NCI-H128 (cell line): Measurements from ENCODE around the gene CEP57L1.
"Not testable (repeated sequence)": the region's sequence is repeated elsewhere in the genome, so short reads cannot be mapped to it uniquely, and the experiment has no call there.

Experiments
- DNase-seq: peaks from one replicate; lab custom pipeline; 2025; ENCODE audit not compliant: unreplicated experiment; lab: John Stamatoyannopoulos, UW

Gene CEP57L1

DNA sequence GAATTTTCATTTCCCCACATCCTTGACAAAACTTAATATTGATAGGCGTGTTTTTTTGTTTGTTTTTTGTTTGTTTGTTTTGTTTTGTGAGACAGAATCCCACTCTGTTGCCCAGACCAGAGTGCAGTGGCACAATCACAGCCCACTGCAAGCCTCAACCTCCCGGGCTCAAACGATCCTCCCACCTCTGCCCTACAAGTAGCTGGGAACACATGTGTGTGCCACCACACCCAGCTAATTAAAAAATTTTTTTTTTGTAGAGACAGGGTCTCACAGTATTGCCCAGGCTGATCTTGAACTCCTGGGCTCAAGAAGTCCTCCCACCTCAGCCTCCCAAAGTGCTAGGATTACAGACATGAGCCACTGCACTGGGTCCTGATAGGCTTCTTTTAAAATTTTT, 9.2 kb downstream of the CEP57L1 start:
- no peak for DNase-seq

GRCh38 chr6:109105681-109106080, 10.4 kb downstream of the CEP57L1 start:
- no peak for DNase-seq

DNA sequence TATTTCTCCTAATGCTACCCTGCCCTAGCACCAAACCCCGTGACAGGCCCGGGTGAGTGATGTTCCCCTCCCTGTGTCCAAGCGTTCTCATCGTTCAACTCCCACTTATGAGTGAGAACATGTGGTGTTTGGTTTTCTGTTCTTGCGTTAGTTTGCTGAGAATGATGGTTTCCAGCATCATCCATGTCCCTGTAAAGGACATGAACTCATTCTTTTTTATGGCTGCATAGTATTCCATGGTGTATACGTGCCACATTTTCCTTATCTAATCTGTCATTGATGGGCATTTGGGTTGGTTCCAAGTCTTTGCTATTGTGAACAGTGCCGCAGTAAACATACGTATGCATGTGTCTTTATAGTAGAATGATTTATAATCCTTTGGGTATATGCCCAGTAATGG, 14.4 kb downstream of the CEP57L1 start:
- not testable (repeated sequence) for DNase-seq

GRCh38 chr6:109112663-109113062, 17.4 kb downstream of the CEP57L1 start:
- not testable (repeated sequence) for DNase-seq

GRCh38 chr6:109117346-109118035, 22.2 kb downstream of the CEP57L1 start:
- no peak for DNase-seq

DNA sequence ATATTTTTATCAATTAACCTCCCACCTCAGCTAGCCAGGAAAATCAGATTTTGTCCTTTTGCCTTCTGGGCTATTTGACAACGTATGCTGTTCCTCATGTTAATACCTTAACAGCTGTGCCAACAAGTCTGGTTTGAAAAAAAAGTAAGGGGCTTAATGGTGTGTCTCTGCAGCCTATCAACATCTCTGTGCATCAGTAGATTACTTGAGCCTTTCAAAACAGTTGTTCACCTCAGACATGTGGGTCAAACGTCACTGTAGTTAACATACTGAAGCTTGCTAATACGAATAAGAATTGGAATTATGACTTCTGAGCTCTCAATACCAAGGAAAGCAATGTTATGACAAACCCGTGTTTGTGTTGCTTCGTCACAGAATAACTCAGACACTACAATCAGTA, 23.0 kb downstream of the CEP57L1 start:
- no peak for DNase-seq

DNA sequence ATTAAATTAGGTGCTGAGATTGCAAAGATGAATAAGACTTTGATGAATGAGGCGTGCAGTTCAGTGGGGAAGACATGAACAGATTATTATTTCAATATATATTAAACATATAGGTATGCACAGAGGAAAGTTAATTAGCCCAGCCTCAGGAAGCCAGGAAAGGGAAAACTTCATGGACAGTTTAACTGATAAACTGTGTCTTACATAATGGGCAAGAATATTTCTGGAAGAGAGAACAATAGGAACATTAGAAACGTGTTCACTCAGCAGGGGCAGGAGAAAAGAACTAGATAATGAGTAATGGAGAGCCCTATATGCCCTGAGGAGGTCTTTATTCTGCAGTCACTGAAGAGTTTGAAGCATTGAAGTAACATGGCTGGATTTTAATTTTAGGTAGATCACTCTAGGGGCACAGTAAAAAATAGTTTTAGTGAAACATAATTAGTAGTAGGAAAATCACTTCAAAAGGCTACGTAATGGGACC, 23.6 kb downstream of the CEP57L1 start:
- DNase-seq = no peak

DNA sequence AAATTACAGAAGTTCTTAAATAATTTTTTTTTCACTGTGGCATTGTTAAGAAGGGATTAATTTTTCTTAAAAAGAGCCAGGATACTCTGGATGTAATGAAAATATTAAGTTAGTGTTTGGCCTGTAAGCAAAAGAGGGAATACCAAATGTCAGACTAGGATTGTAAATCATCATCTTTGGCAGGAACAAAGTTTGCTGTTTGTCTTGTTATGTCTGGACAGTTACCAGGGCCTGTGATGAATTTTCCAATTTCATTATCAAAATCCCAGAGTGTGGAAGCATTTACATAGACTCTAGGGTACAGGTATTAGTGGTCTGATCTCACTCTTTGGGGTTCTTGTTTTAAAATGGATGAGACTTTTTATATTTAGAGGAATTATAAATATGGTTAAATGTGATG, 26.1 kb downstream of the CEP57L1 start:
- DNase-seq = no peak

- DNase-seq = no peak
Measured at GRCh38 chr6:109124219-109124618, 28.9 kb downstream of the CEP57L1 start.

DNA sequence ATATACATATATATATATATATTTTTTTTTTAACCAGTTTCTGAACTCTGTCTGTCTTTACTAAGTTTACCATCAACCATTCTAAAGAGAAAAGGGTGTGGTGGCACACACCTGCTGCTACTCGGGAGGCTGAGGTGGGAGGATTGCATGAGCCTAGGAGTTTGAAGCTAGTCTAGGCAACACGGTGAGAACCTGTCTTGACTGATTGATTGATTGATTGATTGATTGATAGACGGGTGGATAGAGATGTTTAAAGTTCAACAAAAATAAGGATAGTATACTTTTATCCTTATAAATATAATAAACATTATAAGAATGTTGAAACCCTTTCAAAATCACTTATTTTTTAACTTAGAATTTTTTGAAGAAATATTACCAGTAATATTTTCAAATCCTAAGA, 30.2 kb downstream of the CEP57L1 start:
- no peak for DNase-seq

GRCh38 chr6:109130065-109130464, 34.8 kb downstream of the CEP57L1 start:
- no peak for DNase-seq

DNA sequence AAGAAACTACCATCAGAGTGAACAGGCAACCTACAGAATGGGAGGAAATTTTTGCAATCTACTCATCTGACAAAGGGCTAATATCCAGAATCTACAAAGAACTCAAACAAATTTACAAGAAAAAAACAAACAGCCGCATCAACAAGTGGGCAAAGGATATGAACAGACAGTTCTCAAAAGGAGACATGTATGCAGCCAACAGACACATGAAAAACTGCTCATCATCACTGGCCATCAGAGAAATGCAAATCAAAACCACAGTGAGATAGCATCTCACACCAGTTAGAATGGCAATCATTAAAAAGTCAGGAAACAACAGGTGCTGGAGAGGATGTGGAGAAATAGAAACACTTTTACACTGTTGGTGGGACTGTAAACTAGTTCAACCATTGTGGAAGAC, 40.3 kb downstream of the CEP57L1 start:
- not testable (repeated sequence) for DNase-seq

DNA sequence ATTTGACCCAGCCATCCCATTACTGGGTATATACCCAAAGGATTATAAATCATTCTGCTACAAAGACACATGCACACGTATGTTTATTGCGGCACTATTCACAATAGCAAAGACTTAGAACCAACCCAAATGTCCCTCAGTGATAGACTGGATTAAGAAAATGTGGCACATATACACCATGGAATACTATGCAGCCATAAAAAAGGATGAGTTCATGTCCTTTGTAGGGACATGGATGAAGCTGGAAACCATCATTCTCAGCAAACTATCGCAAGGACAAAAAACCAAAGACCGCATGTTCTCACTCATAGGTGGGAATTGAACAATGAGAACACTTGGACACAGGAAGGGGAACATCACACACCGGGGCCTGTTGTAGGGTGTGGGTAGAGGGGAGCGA, 40.7 kb downstream of the CEP57L1 start:
- DNase-seq = not testable (repeated sequence)

DNA sequence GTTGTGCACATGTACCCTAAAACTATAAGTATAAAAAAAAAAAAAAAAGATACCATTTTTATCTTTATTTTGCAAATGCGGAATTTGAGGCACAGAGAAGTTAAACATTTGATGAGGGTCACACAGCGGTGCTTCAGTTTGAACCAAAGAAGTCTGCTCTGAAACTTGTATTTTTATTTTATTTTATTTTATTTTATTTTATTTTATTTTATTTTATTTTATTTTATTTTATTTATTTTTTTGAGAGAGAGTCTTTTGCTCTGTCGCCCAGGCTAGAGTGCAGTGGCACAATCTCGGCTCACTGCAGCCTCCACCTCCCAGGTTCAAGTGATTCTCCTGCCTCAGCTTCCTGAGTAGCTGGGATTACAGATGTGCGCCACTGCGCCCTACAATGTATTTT, 41.2 kb downstream of the CEP57L1 start:
- DNase-seq = not testable (repeated sequence)

GRCh38 chr6:109139109-109139508, 43.8 kb downstream of the CEP57L1 start:
- DNase-seq = no peak

DNA sequence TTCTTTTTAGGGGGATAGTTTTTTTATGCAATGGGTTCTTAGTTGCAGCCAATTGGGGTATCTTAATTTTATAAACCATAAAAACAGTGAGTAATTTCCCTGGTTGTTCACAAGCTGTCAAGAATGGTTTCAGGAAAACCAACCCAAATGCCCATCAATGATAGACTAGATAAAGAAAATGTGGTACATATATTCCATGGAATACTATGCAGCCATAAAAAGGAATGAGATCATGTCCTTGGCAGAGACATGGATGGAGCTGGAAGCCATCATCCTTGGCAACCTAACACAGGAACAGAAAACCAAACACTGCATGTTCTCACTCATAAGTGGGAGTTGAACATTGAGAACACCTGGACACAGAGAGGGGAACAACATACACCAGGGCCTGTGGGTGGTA, 46.8 kb downstream of the CEP57L1 start:
- DNase-seq = not testable (repeated sequence)

DNA sequence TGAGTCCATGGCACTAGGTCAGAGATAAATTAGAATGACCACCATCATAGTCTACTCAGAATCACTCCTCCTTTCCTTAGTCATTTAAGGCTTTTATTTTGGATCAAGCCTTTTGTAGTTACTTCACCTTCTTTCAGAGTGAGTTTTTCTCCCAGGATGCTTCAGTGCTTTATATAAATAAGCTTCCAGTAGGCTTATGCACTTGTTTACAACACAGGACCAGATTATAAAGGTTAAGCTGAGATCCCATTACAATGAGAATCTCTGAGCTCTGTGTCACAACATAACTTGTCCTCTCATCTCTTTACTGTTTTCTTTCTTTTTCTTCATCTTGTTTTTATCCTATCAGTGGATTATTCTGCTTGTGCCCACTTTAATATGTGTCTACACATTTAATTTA, 47.9 kb downstream of the CEP57L1 start:
- no peak for DNase-seq

DNA sequence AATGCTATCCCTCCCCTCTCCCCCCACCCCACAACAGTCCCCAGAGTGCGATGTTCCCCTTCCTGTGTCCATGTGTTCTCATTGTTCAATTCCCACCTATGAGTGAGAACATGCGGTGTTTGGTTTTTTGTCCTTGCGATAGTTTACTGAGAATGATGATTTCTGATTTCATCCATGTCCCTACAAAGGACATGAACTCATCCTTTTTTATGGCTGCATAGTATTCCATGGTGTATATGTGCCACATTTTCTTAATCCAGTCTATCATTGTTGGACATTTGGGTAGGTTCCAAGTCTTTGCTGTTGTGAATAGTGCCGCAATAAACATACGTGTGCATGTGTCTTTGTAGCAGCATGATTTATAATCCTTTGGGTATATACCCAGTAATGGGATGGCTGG, 52.9 kb downstream of the CEP57L1 start:
- not testable (repeated sequence) for DNase-seq

DNA sequence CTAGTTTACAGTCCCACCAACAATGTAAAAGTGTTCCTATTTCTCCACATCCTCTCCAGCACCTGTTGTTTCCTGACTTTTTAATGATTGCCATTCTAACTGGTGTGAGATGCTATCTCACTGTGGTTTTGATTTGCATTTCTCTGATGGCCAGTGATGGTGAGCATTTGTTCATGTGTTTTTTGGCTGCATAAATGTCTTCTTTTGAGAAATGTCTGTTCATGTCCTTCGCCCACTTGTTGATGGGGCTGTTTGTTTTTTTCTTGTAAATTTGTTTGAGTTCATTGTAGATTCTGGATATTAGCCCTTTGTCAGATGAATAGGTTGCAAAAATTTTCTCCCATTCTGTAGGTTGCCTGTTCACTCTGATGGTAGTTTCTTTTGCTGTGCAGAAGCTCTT, 53.4 kb downstream of the CEP57L1 start:
- DNase-seq = not testable (repeated sequence)

- DNase-seq = no peak
Measured at GRCh38 chr6:109153752-109154151, 58.4 kb downstream of the CEP57L1 start.

- DNase-seq = no peak
Measured at GRCh38 chr6:109164331-109164730, 69.0 kb downstream of the CEP57L1 start.

DNA sequence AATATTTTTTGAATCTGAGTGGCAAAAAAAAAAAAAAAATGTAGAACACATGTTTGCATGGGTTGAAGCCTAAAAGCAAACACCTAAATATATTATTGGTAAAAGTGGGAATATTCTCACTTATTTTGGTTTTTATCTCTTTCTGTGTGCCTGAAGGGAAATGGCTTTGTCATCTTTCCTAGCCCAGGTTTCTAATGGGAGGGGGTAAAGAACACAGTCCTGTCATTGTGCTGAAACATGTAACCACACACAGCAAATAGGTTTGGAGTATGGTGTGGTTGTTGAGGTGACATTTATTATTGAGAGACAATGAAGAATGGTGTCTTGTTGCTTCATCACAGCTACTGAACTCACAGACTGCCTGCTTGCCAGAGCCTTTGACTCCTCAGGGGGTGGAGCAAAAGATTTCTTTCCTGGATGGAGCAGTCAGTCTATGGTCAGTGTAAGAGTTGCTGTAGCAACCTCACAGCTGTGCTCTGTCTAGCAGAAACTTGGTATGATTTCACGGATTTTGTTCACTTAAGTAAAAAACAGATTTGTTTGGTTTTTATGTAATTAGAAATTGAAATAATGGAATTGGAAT, 70.2 kb downstream of the CEP57L1 start:
- DNase-seq = no peak

GRCh38 chr6:109166673-109167072, 71.4 kb downstream of the CEP57L1 start:
- DNase-seq = no peak
